NCI-H2029 treated with DMSO at 0.1 percent for 48 hours (cell line): ENCODE results near the gene ATP9B.

ENCODE experiments used
- DNase-seq: peaks from one replicate; lab custom pipeline; 2025; lab: John Stamatoyannopoulos, UW

Gene ATP9B

GRCh38 chr18:79427368-79428225 lies 358.4 kb downstream of the ATP9B start:
- no peak for DNase-seq
